Measurements from ENCODE around the gene NAIF1.
"Not testable (repeated sequence)": the region's sequence is repeated elsewhere in the genome, so short reads cannot be mapped to it uniquely, and the experiment has no call there.

Gene NAIF1

DNA sequence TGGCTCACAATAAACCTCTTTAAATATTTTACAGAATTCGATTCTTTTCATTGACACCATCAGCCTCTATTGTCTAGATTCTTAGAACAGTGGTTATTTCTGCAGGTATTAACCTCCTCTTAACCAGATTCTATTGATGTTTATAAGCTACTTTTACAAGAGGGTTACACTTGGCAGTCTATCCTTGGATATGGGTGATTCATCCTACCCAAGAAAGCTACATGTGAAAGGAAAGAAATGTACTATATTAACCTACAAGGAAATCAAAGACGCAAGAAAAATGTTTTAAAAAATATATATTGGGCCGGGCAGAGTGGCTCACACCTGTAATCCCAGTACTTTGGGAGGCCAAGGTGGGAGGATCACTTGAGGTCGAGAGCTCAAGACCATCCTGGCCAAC, 17.6 kb upstream of the NAIF1 start:
- DNase-seq, result no peak

DNA sequence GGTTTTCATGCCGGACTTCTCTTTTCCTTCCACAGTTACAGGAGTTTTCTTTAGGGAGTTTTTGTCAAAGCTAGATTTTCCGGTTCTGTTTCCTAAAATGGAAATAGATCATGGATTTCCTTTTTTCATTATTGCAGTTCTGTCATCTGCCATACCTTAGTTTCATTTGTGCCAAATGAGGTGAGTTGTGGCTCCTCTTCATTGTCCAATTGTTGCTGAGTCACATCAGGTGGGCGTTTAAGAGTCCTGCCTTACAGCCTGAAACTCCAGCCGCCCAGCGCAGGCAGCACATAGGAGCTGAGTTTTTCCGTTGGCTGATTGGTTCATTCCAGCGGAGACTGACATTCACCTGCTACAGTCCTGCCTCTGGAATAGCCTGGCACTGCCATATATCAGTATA, 15.0 kb upstream of the NAIF1 start:
- DNase-seq, result no peak

- no peak for DNase-seq
Measured at GRCh38 chr9:128081056-128081455, 13.9 kb upstream of the NAIF1 start.

- no peak for DNase-seq
Measured at GRCh38 chr9:128080206-128080605, 13.1 kb upstream of the NAIF1 start.

GRCh38 chr9:128078504-128079434, 11.6 kb upstream of the NAIF1 start:
- no peak for DNase-seq

GRCh38 chr9:128077847-128078503, 10.9 kb upstream of the NAIF1 start:
- DNase-seq, result no peak

DNA sequence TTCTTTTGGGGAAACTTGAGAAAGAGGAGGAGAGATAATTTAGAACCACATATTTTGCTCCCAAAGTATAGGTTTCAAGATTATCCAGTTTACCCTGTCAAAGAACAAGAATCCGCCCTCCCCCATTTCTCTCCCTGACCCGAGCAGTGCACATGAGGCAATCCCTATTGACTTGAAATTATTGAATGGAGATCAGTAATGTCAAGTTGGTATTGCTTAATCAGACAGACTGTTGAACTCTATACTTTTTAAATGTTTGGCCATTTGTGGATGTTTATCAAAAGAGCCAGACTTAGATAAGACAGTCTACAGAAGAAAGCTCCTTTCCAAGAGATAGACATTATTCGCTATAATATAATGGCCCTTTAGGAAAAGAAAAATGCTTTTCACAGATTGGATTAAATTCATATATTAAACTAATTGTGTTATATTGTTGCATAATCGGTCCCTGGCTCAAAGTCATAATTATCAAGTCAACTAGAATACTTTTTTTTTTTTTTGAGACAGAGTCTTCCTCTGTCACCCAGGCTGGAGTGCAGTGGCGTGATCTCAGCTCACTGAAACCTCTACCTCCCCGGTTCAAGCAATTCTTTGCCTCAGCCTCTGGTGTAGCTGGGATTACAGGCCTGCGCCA, 6.2 kb upstream of the NAIF1 start:
- no peak for DNase-seq

DNA sequence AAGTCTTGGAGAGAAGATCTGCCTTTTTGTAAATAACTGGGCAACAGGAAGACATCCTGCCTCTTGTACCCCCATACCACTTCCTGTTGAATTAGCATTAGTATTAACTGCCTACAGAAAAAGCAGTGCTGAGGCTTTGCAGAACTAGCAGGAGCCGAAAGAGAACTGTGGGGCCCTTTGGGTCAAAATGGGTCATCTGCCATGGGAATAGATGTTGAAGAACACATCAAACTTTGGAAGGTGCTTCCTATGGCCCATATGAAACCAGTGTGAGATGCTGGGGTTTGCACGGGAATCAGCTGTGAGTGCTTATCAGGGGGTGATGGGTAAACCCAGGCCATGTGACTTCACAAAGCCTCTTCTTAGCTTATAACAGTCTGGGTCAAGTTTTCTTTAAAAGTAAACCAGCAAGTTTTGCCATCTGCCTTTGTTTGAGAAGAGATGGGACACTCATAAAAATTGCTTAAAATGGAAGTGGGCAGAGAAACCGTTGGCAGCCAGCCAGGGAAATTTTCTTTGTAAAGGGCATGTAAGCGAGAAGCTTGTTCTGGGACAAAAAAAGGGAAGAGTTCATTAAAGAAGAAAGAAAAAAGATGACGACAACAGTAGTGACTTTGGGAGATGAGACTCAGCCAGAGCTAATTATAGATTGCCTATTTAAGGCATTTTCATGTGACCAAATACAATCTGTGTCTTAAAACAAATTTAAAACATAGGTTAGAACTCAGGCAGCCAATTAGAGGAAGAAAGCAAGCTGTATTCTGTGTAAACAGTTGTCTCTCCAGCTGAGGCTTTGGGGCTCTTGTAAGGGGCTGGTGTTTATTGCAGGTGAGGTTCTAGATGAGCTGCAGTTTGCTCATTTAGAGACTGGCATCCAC, 5.3 kb upstream of the NAIF1 start:
- DNase-seq, result peak; percentile 67

- not testable (repeated sequence) for DNase-seq
Measured at GRCh38 chr9:128071475-128071874, 4.4 kb upstream of the NAIF1 start.

DNA sequence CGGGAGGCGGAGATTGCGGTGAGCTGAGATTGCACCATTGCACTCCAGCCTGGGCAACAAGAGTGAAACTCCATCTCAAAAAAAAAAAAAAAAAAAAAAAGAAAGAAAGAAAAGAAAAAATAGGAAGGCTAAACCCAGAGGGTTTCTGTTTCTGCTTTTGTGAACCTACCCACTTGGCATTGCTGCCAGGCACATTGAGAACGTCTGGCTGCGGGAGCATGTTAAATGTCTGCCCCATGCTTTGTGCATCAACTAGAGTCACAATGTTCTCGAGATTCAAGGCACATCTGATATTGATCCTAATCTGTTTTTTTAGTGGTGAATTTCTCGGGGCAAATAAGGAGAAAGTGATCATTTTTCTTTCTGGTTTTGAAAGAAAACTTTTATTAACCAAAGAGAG, 3.8 kb upstream of the NAIF1 start:
- DNase-seq, result no peak

DNA sequence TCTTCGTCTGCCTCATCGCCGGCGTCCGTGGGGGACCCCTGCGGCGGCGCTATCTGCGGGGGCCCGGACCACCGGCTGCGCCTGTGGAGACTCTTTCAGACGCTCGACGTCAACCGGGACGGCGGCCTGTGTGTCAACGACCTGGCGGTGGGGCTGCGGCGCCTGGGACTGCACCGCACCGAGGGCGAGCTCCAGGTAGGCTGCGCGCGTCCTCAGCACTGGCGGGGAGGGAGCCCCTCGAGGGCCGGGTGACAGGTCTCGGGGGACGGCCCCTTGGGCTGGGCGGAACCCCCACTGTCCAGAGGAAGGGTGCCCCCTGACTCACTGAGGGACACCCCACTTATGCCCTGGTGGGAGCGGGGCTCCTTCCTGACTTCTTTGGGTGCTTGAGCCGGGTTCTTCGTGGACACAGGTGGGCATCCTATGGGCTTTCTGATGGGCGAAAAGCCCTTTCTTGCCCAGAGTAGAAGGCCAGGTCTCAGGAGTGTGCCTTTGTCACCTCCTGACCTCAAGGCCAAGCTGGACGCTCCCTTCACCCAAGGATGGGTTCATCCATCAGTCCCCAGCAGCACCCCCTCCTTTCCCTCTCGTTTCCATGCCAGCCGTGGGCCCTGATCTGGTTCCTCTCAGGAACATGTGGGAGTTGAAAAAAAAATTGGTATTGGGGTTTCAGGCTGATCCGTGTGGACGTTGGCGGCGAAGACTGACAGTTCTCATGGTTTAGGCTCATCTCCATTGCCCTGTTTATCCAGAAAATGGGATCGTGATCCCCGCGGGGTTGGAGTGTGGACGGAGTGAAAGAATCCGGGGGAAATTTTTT, 1.5 kb upstream of the NAIF1 start:
- DNase-seq, result peak; percentile 44

- DNase-seq, result peak; percentile 100
Measured at GRCh38 chr9:128067645-128068385, 695 bp upstream of the NAIF1 start, which contains the start of gene SLC25A25. Gene SLC25A25, plus strand, starts transcription at chr9:128068232. Its CDS starts 88 bp downstream, at chr9:128068320.

GRCh38 chr9:128065907-128066712, 1.0 kb downstream of the NAIF1 start:
- no peak for DNase-seq

GRCh38 chr9:128062846-128063831, 4.0 kb downstream of the NAIF1 start:
- DNase-seq, result no peak

GRCh38 chr9:128062279-128062678, 4.8 kb downstream of the NAIF1 start:
- DNase-seq, result no peak

- peak; percentile 23 for DNase-seq
Measured at GRCh38 chr9:128061275-128061960, 5.7 kb downstream of the NAIF1 start.

DNA sequence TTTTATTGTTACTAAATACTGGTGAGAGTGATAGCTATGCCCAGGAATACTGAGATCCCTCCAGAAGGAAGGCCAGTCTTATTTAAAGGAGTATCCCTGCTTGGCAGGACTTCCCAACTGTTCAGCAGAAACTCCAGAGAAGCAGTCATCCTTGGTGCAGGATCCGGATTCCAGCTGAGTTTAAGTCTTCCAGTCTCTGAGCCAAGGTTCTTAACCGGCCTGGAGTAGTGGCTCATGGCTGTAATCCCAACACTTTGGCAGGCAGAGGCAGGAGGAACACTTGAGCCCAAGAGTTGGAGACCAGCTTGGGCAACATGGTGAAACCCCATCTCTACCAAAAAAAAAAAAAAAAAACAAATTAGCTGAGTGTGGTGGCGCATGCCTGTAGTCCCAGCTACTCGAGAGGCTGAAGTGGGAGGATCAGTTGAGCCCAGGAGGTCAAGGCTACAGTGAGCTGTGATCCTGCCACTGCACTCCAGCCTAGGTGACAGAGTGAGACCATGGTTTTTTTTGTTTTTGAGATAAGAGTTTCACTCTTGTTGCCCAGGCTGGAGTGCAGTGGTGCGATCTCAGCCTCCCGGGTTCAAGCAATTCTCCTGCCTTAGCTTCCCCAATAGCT, 7.6 kb downstream of the NAIF1 start:
- no peak for DNase-seq
